DMS114 treated with DMSO at 0.1 percent for 48 hours (cell line): ENCODE data around the gene SNX9.

Experiments
- DNase-seq: peaks from one replicate; lab custom pipeline; 2025; ENCODE audit not compliant: unreplicated experiment; lab: John Stamatoyannopoulos, UW

SNX9 gene

DNA sequence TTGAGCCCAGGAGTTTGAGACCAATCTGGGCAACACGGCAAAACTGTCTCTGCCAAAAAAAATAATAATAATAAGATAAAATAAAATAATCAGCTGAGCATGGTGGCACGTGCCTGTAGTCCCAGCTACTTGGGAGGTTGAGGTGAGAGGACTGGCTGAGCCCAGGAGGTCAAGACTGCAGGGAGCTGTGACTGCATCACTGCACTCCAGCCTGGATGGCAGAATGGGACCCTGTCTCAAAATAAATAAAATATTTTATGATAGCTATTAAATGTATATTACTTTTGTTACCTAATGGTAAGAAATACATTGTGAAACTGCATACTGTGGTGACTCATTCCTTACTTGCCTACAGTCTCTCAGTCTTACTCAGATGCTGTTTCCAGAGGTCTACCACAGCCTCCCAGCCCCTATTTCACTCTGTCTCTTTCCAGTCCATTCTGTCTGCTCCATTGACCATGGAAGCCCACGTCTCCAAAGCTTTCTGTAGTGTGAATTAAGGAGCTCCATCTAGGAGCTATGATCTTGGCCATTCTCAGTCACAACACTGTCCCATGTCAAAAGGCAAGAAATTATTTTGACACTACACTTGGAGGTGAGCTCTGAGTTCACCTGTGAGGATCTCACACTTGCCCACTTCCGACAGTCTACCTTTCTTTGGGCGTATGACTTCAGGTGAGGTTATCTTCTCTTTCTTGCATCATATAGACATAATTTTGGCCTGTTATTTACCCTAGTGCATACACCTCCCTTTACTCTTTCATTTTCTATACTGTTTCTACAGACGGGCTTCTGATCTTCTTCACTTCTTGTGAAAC, 22.4 kb upstream of the SNX9 start:
- DNase-seq: no peak

DNA sequence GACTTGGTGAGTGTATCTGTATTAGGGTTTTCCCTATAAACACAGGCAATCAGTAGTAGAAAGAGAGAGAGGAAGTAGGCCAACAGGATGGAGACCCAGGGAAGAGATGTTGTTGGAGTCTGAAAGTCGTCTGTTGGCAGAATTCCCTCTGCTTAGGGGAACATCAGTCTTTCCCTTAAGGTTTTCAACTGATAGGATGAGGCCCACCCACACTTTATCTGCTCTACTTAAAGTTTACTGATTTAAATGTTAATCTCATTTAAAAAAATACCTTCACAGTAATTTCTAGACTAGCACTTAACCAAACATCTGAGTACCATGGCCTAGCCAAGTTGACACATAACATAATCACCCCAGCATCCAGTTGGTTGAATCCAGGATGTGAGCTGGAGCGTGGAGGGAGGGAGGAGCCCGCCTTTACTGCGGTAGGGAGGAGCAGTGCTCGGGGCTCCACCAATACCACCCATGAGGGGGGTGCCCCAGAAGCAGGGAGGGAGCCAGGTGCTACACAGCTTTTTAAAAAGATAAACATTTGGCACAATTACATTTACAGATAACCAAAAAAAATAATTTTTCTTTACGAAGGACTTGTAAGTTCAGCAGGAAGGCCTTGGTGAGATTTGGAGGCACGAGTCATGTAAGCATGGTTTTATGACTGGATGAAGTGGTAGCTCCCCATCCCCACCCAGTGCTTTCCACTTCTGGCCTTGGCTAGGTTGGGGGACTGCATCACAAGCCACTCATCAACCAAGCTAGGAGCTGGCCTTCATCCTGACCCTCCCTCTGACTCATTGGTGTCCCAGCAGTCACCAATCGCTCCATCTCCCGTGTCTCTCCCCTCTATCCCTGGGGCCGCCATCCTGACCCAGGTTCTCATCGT, 18.4 kb upstream of the SNX9 start:
- DNase-seq: no peak

DNA sequence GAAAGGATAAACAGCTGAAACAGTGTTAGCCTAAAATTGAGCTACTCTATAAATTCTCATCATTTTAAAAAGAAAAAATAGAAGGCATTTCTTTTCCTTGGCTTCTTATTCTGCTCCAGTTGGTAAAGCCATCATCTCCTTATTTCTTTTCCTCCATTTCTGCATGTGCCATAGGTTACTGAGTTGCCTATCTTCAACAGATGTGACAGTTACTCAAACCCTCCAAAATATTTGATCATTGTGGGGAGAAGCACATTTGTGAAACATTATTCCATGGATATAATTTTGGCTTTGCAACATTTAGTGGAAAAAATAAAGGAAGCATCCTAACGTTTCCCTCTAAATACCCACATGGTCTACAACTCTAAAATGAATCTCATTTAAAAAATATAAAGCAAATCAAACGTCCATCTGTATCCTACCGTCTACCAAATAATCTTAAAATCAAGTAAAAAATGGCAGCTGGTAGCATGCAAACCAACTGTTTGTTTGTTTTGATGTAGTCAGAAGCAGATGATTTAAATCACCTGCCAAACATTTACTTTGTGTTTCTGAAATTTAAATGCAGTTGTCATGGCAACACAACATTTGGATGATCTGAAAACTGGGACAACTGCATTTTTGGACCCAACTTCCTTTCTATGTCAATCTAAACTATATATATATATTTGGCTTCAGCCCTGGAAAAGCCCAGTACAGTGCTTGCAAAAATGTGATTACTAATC, 16.8 kb upstream of the SNX9 start:
- DNase-seq: no peak

DNA sequence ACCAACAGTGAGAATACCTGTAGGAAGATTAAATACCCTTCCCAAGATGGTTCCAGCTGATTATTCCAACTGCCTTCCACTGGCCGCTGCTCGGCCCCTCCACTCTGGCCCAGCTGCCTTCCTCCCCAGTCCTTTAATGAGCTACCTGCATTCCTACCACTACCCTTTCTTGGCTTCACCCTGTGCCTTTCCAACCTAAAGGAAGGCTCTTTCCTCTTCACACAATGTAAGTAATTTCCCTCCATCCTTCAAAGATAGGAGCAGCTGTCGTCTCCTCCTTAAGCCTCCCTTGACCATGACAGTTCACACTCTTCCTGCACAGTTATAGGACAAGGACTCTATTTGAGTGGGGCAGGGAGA, 16.2 kb upstream of the SNX9 start:
- no peak for DNase-seq

DNA sequence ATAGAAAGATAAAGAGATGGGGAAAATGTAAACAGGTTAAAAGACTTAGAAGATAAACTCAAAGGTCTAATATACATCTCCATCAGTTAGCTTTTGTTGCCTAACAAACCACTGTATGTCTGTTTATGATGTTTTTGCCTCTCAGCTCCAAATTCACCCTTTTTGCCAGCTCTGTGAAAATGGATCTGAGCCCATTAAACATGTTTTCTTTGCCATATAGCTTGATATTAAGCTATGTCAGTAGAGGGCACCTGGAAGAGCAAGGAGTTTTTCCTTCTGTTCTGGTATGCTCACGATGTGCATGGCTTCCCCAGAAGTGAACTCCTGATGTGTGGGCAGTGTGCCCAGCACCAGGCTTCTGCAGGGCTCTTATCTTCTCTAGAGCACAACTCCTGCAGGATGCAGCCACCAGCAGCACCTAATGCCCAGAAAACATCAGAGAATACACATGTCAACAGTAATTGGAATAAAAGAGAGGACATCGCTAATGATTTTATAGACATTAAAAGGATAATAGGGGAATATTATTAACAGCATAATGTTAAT, 14.6 kb upstream of the SNX9 start:
- no peak for DNase-seq

DNA sequence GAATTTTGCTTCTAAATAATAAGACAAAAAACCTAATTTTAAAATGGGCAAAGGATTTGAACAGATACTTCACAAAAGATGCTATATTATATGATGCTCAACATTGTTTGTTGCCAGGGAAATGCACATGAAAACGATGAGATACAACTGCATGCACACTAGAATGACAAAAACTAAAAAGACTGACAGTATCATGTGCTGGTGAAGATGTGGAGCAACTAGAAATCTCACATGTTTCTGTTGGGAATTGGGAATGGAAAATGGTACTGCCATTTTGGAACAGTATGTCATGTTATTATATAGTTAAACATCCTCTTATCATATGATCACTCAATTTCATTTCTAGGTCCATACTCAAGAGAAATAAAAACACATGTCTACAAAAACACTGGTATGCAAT, 13.4 kb upstream of the SNX9 start:
- DNase-seq: no peak

DNA sequence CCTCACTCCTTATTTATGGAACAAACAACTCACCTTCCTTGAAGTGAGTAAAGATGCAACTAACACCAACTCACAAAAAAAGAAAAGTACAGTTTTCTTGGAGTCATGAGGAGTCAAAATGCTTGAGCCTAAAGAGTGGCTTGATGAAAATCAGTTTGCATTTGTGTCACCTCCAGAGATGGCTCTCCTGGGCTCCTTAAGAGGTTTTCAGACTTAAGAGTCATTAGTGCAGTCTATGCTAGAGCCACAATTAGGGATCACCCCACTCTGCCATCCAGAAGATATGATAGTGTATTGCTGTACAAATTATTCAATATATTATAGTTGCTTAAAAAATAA, 11.9 kb upstream of the SNX9 start:
- DNase-seq: no peak

DNA sequence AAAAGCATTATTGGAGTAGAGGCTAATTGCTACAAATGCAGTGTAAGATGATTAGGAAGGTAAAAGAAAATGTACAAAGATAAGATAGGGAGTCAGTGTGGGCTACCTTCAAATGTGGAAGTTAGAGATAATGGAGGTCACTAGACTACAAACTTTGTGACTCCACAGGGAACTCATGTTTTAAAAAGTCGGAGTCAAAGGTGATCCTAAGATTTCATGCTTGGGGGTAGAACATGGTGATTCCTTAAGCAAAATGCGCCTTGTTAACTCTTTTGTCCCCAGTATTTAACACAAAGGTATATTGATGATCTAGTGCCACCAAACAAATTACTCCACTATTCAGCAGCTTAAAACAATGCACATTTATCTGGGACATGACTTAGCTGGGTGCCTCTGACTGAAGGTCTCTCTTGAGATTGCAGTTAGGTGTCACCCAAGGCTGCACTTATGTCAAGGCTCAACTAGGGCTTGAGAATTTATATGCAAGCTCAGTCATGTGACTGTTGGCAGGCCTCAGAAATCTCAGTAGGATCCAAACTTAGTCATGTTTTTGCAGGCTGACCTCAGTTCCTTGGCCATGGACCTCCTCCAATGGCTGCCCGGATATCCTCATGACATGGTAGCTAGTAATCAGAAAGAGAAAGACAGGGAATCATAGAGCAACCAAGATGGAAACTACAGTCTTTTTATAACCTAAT, 11.4 kb upstream of the SNX9 start:
- DNase-seq: no peak

DNA sequence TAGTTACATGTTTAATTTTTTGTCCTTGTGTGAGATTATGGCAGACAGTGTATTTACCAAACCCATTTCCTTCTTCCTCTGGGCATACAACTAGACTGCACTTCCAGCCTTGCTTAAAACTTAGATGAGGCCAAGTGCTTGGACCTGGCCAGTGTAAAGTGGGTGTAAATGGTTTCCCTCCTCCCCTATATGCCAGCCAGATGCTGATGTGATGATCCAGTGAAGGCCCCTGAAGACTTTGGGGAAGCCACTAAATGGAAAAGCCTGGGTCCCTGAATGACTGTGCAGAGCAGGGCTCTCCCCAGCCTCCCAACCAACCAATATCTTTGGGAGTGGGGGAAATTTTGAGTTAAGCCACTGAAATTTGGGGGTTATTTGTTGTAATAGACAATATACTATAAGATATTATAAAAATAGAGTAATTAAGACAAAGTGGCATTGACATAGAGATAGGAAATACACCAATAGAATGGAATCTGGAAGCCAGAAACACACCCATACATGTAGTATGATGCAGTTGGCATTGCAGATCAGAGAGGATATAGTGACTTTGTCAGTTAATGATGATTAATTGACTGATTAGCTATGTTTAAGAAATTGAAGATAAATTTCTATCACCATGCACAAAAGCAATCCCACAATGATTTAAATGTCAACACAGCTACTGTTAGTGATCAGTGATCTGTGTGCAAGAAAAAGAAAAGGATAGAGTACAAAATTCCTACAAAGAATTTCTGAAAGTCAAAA, 10.4 kb upstream of the SNX9 start:
- no peak for DNase-seq

DNA sequence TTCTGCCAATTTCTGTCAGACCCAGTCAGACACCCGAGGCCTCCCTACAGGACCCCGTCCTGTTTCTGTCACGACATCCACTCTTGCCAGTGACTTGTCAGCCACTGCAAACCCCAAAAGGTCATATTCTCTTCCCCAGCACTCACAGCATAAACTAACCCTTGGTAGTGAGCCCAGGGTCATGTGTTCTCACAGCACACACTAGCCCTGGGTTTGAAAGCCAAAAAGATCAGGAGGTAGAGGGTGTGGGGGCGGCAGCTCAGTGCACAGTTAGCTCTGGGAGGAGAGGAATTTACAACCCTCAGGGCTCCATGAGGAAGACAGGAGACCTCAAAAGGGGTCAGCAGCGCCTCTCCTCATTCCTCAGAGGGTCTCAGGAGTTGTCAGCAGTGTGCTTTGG, 9.9 kb upstream of the SNX9 start:
- DNase-seq: no peak

DNA sequence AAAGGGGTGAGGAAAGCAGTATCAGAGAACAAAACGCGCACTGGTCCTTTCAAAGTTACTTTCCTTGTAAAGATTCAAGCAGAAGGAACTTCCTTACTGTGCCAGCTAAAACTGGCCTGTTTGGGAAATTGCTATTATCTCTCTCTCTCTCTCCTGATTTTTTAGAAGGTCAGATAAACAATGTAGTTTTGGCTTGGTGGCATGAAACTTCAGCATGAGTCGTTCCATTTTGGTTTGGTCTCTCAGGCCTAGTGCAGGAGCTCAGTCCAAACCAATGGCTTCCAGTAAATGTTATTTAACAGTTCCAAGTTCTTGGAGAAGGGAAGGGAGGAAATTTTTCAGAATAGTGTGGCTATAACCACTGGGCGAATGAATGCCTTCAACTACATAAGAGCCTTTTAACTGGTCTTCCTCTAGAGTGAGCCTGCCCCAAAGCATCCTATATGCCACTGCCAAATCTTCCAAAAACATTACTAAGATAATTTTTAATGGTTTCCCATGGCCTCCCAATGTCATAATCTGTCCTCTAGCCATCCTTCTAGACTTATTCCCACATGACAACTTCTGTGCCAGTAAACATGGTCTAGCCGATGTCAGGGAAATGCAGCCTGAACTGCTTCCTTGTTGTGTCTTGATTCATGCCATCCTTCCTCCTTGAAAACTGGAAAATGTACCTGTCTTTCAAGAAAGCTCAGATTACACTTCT, 9.1 kb upstream of the SNX9 start:
- no peak for DNase-seq

DNA sequence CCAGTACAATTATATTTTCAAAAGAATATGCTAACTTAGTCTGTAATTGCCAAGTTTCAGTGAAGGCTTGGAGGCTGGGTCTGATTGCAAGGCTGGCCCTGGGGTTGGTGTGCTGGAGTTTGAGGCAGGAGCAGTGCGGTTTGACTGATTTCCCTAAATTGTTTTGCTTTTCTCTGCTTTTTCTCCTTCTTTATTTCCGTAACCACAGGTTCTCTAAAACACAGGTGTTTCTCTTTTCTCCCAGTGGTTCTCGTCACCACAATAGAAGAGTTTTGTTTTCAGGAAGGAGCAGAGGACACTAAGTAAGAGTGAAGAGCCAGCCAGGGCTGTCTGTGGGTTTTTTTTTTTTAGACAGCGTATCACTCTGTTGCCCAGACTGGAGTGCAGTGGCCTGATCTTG, 8.2 kb upstream of the SNX9 start:
- no peak for DNase-seq

DNA sequence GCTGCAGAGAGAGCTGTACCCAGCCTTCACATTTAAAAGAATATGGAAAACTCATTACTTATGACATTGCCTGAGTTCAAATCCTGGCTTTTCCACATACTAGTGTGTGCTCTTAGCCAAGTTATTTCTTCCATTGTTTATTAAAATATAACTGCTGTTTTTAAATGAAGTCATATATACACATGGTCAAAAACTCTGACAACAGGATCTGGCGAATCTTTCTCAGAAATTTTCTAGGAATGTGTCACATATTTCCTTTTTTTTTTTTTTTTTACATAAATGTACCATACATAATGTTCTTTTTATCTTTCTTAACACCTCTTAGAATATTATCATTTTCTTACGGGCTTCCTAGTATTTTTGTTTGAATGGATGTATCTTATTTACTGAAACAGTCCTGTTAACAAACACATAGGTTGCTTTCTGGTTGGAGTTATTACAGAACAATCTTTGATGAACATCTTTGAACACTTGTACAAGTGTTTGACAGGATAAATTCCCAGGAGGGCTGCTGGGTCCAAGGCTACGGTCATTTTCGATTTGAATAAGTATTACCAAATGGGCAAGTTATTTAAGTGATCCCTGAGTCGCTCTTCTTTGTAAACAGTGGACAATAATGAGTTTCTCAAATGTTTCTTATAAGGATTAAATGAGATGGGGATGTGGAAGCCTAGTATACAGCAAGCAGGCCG, 1.6 kb upstream of the SNX9 start:
- no peak for DNase-seq

DNA sequence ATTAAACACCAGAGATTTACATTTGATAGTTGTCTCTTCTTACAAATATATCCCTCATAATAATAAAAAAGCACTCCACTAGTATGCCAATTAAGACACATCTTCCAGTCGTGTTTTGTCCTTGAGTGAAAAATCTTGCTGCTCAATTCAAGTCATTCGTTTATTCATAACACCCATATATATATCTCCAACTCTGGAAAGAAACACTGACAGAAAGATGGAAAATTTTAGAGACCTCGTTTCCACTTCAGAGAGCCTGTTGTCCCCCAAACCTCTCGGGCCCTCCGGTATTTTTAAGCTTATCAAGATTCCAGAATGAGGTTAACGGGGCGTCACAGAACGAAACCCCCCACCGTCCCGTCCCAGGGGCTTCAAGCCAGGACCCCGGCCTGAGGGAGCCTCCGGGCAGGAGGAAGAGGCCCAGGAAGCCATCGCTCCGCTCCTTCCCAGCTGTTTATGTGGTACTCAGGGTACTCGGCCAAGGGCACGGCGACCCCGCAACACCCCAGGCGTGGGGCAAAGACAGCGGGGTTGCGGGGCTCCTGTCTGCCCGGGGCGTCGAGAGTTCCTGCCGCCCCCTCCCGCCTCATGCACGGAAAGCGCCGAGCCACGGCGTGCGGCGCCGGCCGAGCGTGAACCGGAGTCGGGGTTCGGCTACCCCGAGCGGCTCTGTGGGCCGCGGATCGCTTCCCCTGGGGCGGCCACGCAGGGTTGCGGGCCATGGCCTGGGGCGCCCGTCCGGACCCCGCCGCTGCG, 623 bp upstream of the SNX9 start:
- DNase-seq: no peak

DNA sequence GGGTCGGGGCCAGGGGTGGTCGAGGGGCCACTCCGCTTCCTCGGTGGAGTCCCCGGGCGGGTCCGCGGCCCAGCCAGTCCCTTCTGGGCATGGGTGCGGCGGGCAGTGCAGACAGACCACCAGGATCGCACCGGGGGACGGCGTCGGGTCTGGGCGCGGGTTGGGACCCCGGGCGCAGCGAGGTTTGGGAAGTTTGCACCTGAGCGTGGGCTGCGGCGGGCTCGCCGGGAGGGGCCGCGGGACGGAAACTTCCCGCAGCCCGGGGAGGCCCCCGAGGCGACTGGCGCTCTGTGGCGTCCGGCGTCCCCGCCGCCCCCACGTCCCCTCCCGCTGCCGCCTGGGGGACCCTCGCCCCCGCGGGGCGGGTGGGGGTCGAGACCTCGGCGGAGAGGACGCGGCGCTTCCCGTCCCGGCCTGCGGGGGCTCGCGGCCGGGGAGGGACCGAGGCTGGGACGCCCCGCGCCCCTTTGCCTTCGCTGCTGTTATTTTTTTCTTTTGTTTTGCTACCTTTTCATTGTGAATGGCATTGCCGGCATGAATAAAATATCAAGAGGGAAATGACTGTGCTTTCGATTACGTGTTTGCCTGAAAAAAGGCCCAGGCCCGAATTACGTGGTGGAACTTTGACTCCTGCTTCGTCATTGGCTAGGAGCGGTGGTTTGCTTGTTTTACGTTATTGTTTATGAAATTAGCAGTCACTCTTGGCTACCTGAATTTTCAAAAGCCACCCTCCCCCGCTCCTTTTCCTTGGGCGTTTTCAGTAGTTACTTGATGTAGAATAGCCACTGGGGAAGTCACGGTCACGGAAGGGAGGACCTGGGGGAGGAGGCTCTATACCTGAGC, 703 bp downstream of the SNX9 start:
- DNase-seq: no peak

DNA sequence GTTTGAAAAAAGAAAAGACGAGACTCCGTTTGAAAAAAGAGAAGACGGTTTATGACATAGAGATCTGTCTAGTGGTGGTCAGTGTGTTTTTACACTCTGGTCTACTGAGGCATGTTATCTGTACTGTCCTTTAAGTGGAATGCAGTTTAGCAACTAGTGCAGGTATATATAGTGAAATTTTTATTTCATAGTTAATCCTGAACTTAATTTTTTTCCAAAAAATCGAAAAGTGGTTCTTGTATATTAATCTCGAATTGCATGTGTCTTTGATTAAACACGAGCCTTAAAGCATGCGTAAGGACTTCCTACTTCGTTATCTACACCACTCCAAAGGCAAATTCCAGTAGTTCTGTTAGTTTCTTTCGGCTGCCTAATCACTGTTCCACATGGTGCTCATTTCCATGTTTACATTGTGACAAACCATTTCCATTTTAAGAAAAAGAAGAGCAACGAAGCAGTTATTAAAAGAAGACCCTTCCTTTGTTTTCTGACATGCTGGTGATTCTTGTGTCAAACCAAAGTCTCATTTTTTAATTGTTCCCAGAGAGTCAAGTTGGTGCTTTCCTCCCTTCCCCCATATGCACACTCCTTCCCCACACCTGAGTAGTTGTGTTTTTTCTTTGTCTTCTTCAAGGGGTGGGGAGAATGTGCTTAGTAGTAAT, 2.3 kb downstream of the SNX9 start:
- no peak for DNase-seq
